ENCODE results near the gene SLC6A11. TPM values are rescaled to one million over a fixed set of nuclear protein-coding genes. Genes with fewer than 3 reads are reported as not detected.

The SLC6A11 gene
- polyA plus RNA-seq, 1 donor (not counting 4 experiments of a cell fraction or from before 2014, with no cell fraction given) = 9.8 TPM

DNA sequence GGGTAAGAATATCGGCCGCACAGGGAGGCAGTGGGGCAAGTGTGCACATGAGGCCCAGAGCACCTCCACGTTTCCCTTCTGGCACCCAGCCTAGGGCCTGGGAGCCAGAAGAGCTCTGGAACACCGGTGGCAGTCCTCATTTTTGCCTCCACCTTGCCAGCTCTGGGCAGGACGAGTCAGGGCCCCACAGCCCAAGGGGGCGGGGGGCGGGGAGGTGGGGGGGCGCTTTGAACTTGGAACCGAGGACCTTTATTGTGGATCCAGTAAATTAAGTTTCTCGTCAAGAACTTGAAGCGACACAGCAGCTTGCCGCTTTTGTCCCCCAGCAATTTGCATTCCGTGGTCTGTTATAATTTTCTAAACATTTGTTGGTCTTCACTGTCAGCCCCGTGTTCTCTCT is 66.8 kb downstream of the SLC6A11 start:
- Histone ChIP-seq H3K36me3 (ENCODE audit: control insufficient read depth in 2 of 2, extremely low read depth in 1 of 2, insufficient read depth in 2 of 2, low read length in 2 of 2) (peaks cover 0 to 2% of the 10 kb centered on the region in 2 experiments), H3K4me1 (ENCODE audit: control insufficient read depth, extremely low read depth, insufficient read depth, low read length) (peaks cover 14% of the 10 kb centered on the region), H3K9ac (ENCODE audit: control insufficient read depth, extremely low read depth, insufficient read depth, low read length) (no peak overlapping the region), H3K27ac (ENCODE audit: control insufficient read depth, insufficient read depth, low read length) (no peak overlapping the region), H4K20me1 (ENCODE audit: control insufficient read depth, extremely low read depth, insufficient read depth, low read length) (no peaks in the 10 kb centered on the region), H2AFZ (ENCODE audit: control insufficient read depth, low read length) (no peak overlapping the region), H3K9me1 (ENCODE audit: control insufficient read depth, extremely low read depth, insufficient read depth, low read length) (no peaks in the 10 kb centered on the region), H3K27me3 (ENCODE audit: control insufficient read depth, extremely low read depth, insufficient read depth, low read length) (no peaks in the 10 kb centered on the region), H3K4me2 (ENCODE audit: control insufficient read depth, extremely low read depth, insufficient read depth, low read depth, low read length) (no peak overlapping the region), H3K9me3 (ENCODE audit: control insufficient read depth, low read depth, low read length) (no peaks in the 10 kb centered on the region), H3K79me2 (ENCODE audit: control insufficient read depth, insufficient read depth, low read length) (no peaks in the 10 kb centered on the region), H3K4me3 (ENCODE audit: control insufficient read depth in 2 of 3, extremely low read depth in 1 of 3, insufficient read depth in 2 of 3, low read depth in 1 of 3, low read length in 3 of 3) (no peak overlapping the region)
- TF ChIP-seq, protein P1, sequence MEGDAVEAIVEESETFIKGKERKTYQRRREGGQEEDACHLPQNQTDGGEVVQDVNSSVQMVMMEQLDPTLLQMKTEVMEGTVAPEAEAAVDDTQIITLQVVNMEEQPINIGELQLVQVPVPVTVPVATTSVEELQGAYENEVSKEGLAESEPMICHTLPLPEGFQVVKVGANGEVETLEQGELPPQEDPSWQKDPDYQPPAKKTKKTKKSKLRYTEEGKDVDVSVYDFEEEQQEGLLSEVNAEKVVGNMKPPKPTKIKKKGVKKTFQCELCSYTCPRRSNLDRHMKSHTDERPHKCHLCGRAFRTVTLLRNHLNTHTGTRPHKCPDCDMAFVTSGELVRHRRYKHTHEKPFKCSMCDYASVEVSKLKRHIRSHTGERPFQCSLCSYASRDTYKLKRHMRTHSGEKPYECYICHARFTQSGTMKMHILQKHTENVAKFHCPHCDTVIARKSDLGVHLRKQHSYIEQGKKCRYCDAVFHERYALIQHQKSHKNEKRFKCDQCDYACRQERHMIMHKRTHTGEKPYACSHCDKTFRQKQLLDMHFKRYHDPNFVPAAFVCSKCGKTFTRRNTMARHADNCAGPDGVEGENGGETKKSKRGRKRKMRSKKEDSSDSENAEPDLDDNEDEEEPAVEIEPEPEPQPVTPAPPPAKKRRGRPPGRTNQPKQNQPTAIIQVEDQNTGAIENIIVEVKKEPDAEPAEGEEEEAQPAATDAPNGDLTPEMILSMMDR (optimal IDR thresholded peaks at IDR 0.05 in 1 of 3, IDR thresholded peaks at IDR 0.05 in 1 of 3, conservative IDR thresholded peaks at IDR 0.05 in 1 of 3; ENCODE audit: extremely low read depth in 1 of 3, insufficient read depth in 2 of 3, low read length in 3 of 3) = no peak
- no peak for TF ChIP-seq EZH2 (IDR thresholded peaks at IDR 0.05; ENCODE audit: low read length)
- dilution Hi-C loops (cut with MboI; ENCODE audit: extremely low pct_ligation_motif_present, low sequenced_read_pairs) = no loop called here
- no peak for FAIRE-seq
- DNase-seq (ENCODE audit: low read depth, low spot score) = no peak

DNA sequence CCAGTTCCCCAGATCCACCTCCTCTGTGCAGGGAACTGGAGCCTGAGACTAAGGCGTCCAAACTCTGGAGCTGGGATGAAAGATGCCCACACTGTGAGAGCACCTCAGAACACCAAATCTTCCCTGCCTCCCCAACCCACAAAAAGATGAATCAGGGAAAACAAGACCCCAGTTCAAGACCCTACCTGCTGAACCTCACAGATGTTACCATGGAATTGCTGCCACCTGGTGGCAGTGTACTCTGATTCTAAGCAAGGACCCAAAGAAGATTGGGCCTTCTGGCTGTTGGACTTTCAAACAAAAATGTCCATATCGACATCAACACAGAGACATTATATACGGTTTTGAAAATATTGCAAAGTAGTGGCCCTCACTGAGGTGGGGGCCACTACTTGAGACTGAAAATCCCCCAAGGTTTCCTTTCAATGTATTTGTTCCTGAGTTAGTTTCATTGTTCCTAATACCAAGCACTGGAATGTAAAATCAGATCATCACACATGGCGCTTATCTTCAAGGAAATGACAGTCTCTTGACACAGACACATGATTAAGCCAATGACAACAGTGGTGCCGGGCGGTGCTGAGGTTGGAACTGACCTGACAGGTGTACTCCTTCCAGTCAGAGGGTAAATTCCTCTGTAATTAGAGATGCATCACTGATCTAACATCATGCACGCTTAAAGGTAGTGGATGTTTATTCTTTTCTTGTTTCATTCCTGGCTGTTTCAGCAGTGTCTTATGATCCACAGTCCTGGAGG is 67.6 kb downstream of the SLC6A11 start:
- dilution Hi-C loops (cut with MboI; ENCODE audit: extremely low pct_ligation_motif_present, low sequenced_read_pairs) = no loop called here
- peak; percentile 87 for FAIRE-seq

More for the DNA sequence above, 67.6 kb downstream of the SLC6A11 start:
- H4K20me1 ChIP-seq (ENCODE audit: control insufficient read depth, extremely low read depth, insufficient read depth, low read length) = no peaks in the 10 kb centered on the region
- no peaks in the 10 kb centered on the region for H3K36me3 ChIP-seq (ENCODE audit: control insufficient read depth in 2 of 2, extremely low read depth in 1 of 2, insufficient read depth in 2 of 2, low read length in 2 of 2)
- H3K79me2 ChIP-seq (ENCODE audit: control insufficient read depth, insufficient read depth, low read length) = no peaks in the 10 kb centered on the region
- no peak overlapping the region for H3K27ac ChIP-seq (ENCODE audit: control insufficient read depth, insufficient read depth, low read length)
- no peak overlapping the region for H3K4me3 ChIP-seq (ENCODE audit: control insufficient read depth in 2 of 3, extremely low read depth in 1 of 3, insufficient read depth in 2 of 3, low read depth in 1 of 3, low read length in 3 of 3)
- H3K9ac ChIP-seq (ENCODE audit: control insufficient read depth, extremely low read depth, insufficient read depth, low read length) = no peak overlapping the region
- no peaks in the 10 kb centered on the region for H3K9me1 ChIP-seq (ENCODE audit: control insufficient read depth, extremely low read depth, insufficient read depth, low read length)
- no peak overlapping the region for H3K4me2 ChIP-seq (ENCODE audit: control insufficient read depth, extremely low read depth, insufficient read depth, low read depth, low read length)
- no peak for TF ChIP-seq EZH2 (IDR thresholded peaks at IDR 0.05; ENCODE audit: low read length)
- TF ChIP-seq, protein P1 (optimal IDR thresholded peaks at IDR 0.05 in 1 of 3, IDR thresholded peaks at IDR 0.05 in 1 of 3, conservative IDR thresholded peaks at IDR 0.05 in 1 of 3; ENCODE audit: extremely low read depth in 1 of 3, insufficient read depth in 2 of 3, low read length in 3 of 3) = peak; percentile 58 to 74 (median 63)
- no peak overlapping the region for H2AFZ ChIP-seq (ENCODE audit: control insufficient read depth, low read length)
- peaks cover 22% of the 10 kb centered on the region for H3K4me1 ChIP-seq (ENCODE audit: control insufficient read depth, extremely low read depth, insufficient read depth, low read length)
- no peaks in the 10 kb centered on the region for H3K9me3 ChIP-seq (ENCODE audit: control insufficient read depth, low read depth, low read length)
- DNase-seq (ENCODE audit: low read depth, low spot score) = no peak
- H3K27me3 ChIP-seq (ENCODE audit: control insufficient read depth, extremely low read depth, insufficient read depth, low read length) = no peaks in the 10 kb centered on the region
